ENCODE results near the gene KPNA2.
"Not testable (repeated sequence)": the region's sequence is repeated elsewhere in the genome, so short reads cannot be mapped to it uniquely, and the experiment has no call there.

The KPNA2 gene

GRCh38 chr17:68074279-68074678, 38.7 kb downstream of the KPNA2 start:
- Histone ChIP-seq H3K27me3 (no peaks in the 10 kb centered on the region), H3K4me2 (no peak overlapping the region), H3K4me3 (no peak overlapping the region), H3K4me1 (no peaks in the 10 kb centered on the region), H4K20me1 (no peaks in the 10 kb centered on the region), H3K9me3 (replicated peaks in 1 of 11) (0 out of 22 replicates have a peak, but pooled peaks cover 0 to 4% (median 0%) of the 10 kb centered on the region in 11 experiments), H3K9ac (no peak overlapping the region), H3K27ac (no peak overlapping the region), H3K36me3 (no peaks in the 10 kb centered on the region)
- TF ChIP-seq Cebpa-rat (IDR thresholded peaks at IDR 0.05), result no peak

GRCh38 chr17:68075953-68076607, 40.5 kb downstream of the KPNA2 start:
- not testable (repeated sequence) for H3K36me3 ChIP-seq, H3K27ac ChIP-seq, H3K4me3 ChIP-seq, H3K4me1 ChIP-seq, H3K27me3 ChIP-seq, H3K4me2 ChIP-seq, H3K9ac ChIP-seq, H4K20me1 ChIP-seq
- H3K9me3 ChIP-seq (replicated peaks in 1 of 11), result peaks cover 7 to 14% (median 9%) of the 10 kb centered on the region in 11 experiments; a peak in 15 of 22 replicates

- not testable (repeated sequence) for H3K9ac ChIP-seq, H3K4me3 ChIP-seq, H3K4me2 ChIP-seq, H4K20me1 ChIP-seq, H3K36me3 ChIP-seq, H3K4me1 ChIP-seq, H3K27ac ChIP-seq, H3K27me3 ChIP-seq
- peaks cover 7 to 28% (median 15%) of the 10 kb centered on the region in 11 experiments; a peak in 17 of 22 replicates for H3K9me3 ChIP-seq (replicated peaks in 1 of 11)
Observed at GRCh38 chr17:68077498-68077897, 42.0 kb downstream of the KPNA2 start.

- H3K27me3 ChIP-seq, result no peaks in the 10 kb centered on the region; a peak in 1 of 22 replicates
- no peak overlapping the region for H3K4me2 ChIP-seq
- H3K4me1 ChIP-seq, result peaks cover 5 to 9% (median 7%) of the 10 kb centered on the region in 10 experiments
- H3K36me3 ChIP-seq, result no peaks in the 10 kb centered on the region
- no peak for TF ChIP-seq Cebpa-rat (IDR thresholded peaks at IDR 0.05)
- H3K27ac ChIP-seq, result no peak overlapping the region
- no peak overlapping the region for H3K9ac ChIP-seq
- H4K20me1 ChIP-seq, result no peaks in the 10 kb centered on the region
- peaks cover 7 to 26% (median 15%) of the 10 kb centered on the region in 11 experiments; a peak in 17 of 22 replicates for H3K9me3 ChIP-seq (replicated peaks in 1 of 11)
- no peak overlapping the region for H3K4me3 ChIP-seq
Observed at GRCh38 chr17:68080411-68081150, 45.0 kb downstream of the KPNA2 start.

GRCh38 chr17:68081305-68082265, 46.0 kb downstream of the KPNA2 start:
- H3K27ac ChIP-seq, H4K20me1 ChIP-seq, H3K4me3 ChIP-seq, H3K36me3 ChIP-seq, H3K4me2 ChIP-seq, H3K27me3 ChIP-seq, H3K9ac ChIP-seq: not testable (repeated sequence)
- Histone ChIP-seq H3K4me1 (peaks cover 15 to 19% (median 17%) of the 10 kb centered on the region in 10 experiments), H3K9me3 (replicated peaks in 1 of 11) (peaks cover 7 to 26% (median 15%) of the 10 kb centered on the region in 11 experiments; a peak in 17 of 22 replicates)

GRCh38 chr17:68085771-68086381, 50.3 kb downstream of the KPNA2 start:
- Histone ChIP-seq H3K9me3 (replicated peaks in 1 of 11) (peaks cover under 1 to 17% (median 8%) of the 10 kb centered on the region in 11 experiments; a peak in 17 of 22 replicates), H3K9ac (peak overlapping the region in 9 of 11 experiments; percentile 54 to 81 (median 76); a peak in 17 of 22 replicates), H3K4me3 (peak overlapping the region in 5 of 10 experiments; percentile 34 to 54 (median 44); a peak in 9 of 20 replicates), H3K27me3 (peaks cover 0 to 17% (median 0%) of the 10 kb centered on the region in 11 experiments; a peak in 4 of 22 replicates), H3K36me3 (no peaks in the 10 kb centered on the region), H4K20me1 (no peaks in the 10 kb centered on the region), H3K27ac (peak overlapping the region in 9 of 11 experiments; percentile 71 to 95 (median 88); a peak in 18 of 22 replicates), H3K4me2 (peak overlapping the region; percentile 69 to 100 (median 94)), H3K4me1 (peaks cover 36 to 58% (median 51%) of the 10 kb centered on the region in 10 experiments)
- no peak for TF ChIP-seq Cebpa-rat (IDR thresholded peaks at IDR 0.05)

GRCh38 chr17:68086666-68087065, 51.1 kb downstream of the KPNA2 start:
- Histone ChIP-seq H3K4me3 (peak overlapping the region in 8 of 10 experiments; percentile 34 to 54 (median 46); a peak in 15 of 20 replicates), H3K27ac (peak overlapping the region in 9 of 11 experiments; percentile 71 to 95 (median 88); a peak in 20 of 22 replicates), H3K4me2 (peak overlapping the region; percentile 69 to 100 (median 94)), H3K4me1 (peaks cover 36 to 58% (median 51%) of the 10 kb centered on the region in 10 experiments), H3K27me3 (peaks cover 0 to 17% (median 0%) of the 10 kb centered on the region in 11 experiments; a peak in 4 of 22 replicates), H3K9ac (peak overlapping the region in 9 of 11 experiments; percentile 54 to 81 (median 76); a peak in 18 of 22 replicates)
- H3K36me3 ChIP-seq; H3K9me3 ChIP-seq (replicated peaks in 1 of 11); H4K20me1 ChIP-seq: not testable (repeated sequence)

GRCh38 chr17:68087131-68087623, 51.6 kb downstream of the KPNA2 start:
- 0 out of 22 replicates have a peak, but pooled peaks of 1 of the 11 experiments have one; percentile 7 for TF ChIP-seq Cebpa-rat (IDR thresholded peaks at IDR 0.05)
- Histone ChIP-seq H3K9ac (peak overlapping the region in 9 of 11 experiments; percentile 54 to 81 (median 76); a peak in 17 of 22 replicates), H3K4me2 (peak overlapping the region; percentile 69 to 100 (median 94)), H3K4me3 (peak overlapping the region in 8 of 10 experiments; percentile 34 to 54 (median 46); a peak in 14 of 20 replicates), H3K27me3 (peaks cover 0 to 17% (median 0%) of the 10 kb centered on the region in 11 experiments; a peak in 4 of 22 replicates), H3K4me1 (peaks cover 36 to 58% (median 51%) of the 10 kb centered on the region in 10 experiments), H3K27ac (peak overlapping the region in 9 of 11 experiments; percentile 71 to 95 (median 88); a peak in 19 of 22 replicates)
- H4K20me1 ChIP-seq; H3K36me3 ChIP-seq; H3K9me3 ChIP-seq (replicated peaks in 1 of 11): not testable (repeated sequence)
